Measurements from ENCODE around the gene KCNG4. TPM values are rescaled to one million over a fixed set of nuclear protein-coding genes. Genes with fewer than 3 reads are reported as not detected.

Gene KCNG4
- total and polyA plus RNA-seq, 2 experiments from 2014 or later = 0.07 TPM; not detected in 1

DNA sequence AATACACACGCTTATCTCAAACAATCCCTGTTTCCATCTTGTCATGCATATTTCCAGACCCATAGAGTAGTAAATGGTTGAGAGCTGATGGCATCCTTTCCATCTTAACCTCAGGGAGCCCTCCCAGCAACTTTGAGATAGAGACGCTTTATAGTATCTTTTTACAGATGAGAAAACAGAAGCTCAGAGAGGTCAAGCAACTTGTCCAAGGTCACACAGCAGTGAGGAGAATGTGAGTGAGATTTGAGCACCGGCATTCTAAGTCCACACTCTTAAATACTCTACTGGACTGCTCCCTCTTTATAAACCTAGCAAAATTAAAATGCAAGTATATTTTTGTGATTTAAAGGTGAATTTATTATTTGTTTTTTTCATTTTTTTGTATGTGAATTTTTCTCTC lies 19.9 kb upstream of the KCNG4 start (continued):
- TF ChIP-seq, protein P1, sequence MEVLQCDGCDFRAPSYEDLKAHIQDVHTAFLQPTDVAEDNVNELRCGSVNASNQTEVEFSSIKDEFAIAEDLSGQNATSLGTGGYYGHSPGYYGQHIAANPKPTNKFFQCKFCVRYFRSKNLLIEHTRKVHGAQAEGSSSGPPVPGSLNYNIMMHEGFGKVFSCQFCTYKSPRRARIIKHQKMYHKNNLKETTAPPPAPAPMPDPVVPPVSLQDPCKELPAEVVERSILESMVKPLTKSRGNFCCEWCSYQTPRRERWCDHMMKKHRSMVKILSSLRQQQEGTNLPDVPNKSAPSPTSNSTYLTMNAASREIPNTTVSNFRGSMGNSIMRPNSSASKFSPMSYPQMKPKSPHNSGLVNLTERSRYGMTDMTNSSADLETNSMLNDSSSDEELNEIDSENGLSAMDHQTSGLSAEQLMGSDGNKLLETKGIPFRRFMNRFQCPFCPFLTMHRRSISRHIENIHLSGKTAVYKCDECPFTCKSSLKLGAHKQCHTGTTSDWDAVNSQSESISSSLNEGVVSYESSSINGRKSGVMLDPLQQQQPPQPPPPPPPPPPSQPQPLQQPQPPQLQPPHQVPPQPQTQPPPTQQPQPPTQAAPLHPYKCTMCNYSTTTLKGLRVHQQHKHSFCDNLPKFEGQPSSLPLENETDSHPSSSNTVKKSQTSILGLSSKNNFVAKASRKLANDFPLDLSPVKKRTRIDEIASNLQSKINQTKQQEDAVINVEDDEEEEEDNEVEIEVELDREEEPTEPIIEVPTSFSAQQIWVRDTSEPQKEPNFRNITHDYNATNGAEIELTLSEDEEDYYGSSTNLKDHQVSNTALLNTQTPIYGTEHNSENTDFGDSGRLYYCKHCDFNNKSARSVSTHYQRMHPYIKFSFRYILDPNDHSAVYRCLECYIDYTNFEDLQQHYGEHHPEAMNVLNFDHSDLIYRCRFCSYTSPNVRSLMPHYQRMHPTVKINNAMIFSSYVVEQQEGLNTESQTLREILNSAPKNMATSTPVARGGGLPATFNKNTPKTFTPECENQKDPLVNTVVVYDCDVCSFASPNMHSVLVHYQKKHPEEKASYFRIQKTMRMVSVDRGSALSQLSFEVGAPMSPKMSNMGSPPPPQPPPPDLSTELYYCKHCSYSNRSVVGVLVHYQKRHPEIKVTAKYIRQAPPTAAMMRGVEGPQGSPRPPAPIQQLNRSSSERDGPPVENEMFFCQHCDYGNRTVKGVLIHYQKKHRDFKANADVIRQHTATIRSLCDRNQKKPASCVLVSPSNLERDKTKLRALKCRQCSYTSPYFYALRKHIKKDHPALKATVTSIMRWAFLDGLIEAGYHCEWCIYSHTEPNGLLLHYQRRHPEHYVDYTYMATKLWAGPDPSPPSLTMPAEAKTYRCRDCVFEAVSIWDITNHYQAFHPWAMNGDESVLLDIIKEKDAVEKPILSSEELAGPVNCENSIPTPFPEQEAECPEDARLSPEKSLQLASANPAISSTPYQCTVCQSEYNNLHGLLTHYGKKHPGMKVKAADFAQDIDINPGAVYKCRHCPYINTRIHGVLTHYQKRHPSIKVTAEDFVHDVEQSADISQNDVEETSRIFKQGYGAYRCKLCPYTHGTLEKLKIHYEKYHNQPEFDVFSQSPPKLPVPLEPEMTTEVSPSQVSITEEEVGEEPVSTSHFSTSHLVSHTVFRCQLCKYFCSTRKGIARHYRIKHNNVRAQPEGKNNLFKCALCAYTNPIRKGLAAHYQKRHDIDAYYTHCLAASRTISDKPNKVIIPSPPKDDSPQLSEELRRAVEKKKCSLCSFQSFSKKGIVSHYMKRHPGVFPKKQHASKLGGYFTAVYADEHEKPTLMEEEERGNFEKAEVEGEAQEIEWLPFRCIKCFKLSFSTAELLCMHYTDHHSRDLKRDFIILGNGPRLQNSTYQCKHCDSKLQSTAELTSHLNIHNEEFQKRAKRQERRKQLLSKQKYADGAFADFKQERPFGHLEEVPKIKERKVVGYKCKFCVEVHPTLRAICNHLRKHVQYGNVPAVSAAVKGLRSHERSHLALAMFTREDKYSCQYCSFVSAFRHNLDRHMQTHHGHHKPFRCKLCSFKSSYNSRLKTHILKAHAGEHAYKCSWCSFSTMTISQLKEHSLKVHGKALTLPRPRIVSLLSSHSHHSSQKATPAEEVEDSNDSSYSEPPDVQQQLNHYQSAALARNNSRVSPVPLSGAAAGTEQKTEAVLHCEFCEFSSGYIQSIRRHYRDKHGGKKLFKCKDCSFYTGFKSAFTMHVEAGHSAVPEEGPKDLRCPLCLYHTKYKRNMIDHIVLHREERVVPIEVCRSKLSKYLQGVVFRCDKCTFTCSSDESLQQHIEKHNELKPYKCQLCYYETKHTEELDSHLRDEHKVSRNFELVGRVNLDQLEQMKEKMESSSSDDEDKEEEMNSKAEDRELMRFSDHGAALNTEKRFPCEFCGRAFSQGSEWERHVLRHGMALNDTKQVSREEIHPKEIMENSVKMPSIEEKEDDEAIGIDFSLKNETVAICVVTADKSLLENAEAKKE (CRISPR knock-in tag; IDR thresholded peaks at IDR 0.05) = no peak
- TF ChIP-seq JUNB (IDR thresholded peaks at IDR 0.05; ENCODE audit: unreplicated experiment) = no peak

DNA sequence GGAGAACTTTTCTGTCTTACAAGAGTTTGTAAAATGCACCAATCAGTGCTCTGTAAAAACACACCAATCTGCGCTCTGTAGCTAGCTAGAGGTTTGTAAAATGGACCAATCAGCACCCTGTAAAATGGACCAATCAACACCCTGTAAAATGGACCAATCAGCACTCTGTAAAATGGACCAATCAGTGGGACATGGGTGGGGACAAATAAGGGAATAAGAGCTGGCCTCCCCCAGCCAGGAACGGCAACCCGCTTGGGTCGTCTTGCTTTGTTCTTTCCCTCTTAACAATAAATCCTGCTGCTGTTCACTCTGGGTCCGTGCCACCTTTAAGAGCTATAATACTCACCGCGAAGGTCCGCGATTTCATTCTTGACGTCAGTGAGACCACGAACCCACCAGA lies 18.5 kb upstream of the KCNG4 start:
- Histone ChIP-seq H2AFZ (no peak overlapping the region), H3K36me3 (ENCODE audit: insufficient read depth) (no peaks in the 10 kb centered on the region; the same call in 1 of the 2 replicates), H3K27me3 (ENCODE audit: insufficient read depth) (no peaks in the 10 kb centered on the region), H3K27ac (ENCODE audit: low read depth) (no peak overlapping the region), H3F3A (replicated peaks; ENCODE audit: low read depth) (no peaks in the 10 kb centered on the region), H3K4me3 (no peak overlapping the region), H3K4me2 (no peak overlapping the region), H4K20me1 (replicated peaks; ENCODE audit: insufficient read depth) (no peaks in the 10 kb centered on the region), H3K4me1 (ENCODE audit: insufficient read depth) (no peaks in the 10 kb centered on the region), H3K79me2 (replicated peaks; ENCODE audit: insufficient read depth) (no peaks in the 10 kb centered on the region), H3K9me2 (ENCODE audit: insufficient read depth) (no peaks in the 10 kb centered on the region)
- Mint-ChIP-seq H3K4me3 (no peak overlapping the region), H3K27ac (no peak overlapping the region), H3K36me3 (ENCODE audit: low read depth) (no peaks in the 10 kb centered on the region), H3K9me3 (0 out of 3 replicates have a peak, but pooled peaks cover 11% of the 10 kb centered on the region), H3K27me3 (ENCODE audit: insufficient read depth, low read depth, poor library complexity) (peaks cover 4% of the 10 kb centered on the region), H3K4me1 (no peaks in the 10 kb centered on the region)
- TF ChIP-seq STAT1 (IDR thresholded peaks at IDR 0.05; ENCODE audit: unreplicated experiment) (no peak), POLR2AphosphoS5 (IDR thresholded peaks at IDR 0.05; ENCODE audit: low read depth) (no peak), ZNF114 (CRISPR knock-in tag; IDR thresholded peaks at IDR 0.05) (no peak)
- TF ChIP-seq, protein P2, sequence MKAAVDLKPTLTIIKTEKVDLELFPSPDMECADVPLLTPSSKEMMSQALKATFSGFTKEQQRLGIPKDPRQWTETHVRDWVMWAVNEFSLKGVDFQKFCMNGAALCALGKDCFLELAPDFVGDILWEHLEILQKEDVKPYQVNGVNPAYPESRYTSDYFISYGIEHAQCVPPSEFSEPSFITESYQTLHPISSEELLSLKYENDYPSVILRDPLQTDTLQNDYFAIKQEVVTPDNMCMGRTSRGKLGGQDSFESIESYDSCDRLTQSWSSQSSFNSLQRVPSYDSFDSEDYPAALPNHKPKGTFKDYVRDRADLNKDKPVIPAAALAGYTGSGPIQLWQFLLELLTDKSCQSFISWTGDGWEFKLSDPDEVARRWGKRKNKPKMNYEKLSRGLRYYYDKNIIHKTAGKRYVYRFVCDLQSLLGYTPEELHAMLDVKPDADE (IDR thresholded peaks at IDR 0.05) = no peak
- TF ChIP-seq, protein P3, sequence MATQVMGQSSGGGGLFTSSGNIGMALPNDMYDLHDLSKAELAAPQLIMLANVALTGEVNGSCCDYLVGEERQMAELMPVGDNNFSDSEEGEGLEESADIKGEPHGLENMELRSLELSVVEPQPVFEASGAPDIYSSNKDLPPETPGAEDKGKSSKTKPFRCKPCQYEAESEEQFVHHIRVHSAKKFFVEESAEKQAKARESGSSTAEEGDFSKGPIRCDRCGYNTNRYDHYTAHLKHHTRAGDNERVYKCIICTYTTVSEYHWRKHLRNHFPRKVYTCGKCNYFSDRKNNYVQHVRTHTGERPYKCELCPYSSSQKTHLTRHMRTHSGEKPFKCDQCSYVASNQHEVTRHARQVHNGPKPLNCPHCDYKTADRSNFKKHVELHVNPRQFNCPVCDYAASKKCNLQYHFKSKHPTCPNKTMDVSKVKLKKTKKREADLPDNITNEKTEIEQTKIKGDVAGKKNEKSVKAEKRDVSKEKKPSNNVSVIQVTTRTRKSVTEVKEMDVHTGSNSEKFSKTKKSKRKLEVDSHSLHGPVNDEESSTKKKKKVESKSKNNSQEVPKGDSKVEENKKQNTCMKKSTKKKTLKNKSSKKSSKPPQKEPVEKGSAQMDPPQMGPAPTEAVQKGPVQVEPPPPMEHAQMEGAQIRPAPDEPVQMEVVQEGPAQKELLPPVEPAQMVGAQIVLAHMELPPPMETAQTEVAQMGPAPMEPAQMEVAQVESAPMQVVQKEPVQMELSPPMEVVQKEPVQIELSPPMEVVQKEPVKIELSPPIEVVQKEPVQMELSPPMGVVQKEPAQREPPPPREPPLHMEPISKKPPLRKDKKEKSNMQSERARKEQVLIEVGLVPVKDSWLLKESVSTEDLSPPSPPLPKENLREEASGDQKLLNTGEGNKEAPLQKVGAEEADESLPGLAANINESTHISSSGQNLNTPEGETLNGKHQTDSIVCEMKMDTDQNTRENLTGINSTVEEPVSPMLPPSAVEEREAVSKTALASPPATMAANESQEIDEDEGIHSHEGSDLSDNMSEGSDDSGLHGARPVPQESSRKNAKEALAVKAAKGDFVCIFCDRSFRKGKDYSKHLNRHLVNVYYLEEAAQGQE (IDR thresholded peaks at IDR 0.05; ENCODE audit: unreplicated experiment) = no peak
- ATAC-seq (no peak), DNase-seq (ENCODE audit: low spot score) (no peak)

All from GM23338 (cell line).